HL-60 (cell line): ENCODE data around the gene CNDP2.

Source experiments
- DNase-seq, 2 experiments: peaks; one replicate each; pipeline ENCODE4 v3.0.0-alpha.2; 2010 to 2020; ENCODE audit warnings: low read depth in 1 of 2, low spot score in 1 of 2
- H3K27ac ChIP-seq: fragments of 250-450 bp; sonication (Bioruptor Pico); replicated peaks from 2 replicates; pipeline ENCODE4 v1.5.1; 2020; ENCODE audit warnings: mild to moderate bottlenecking, moderate library complexity
- H3K27me3 ChIP-seq: fragments of 250-450 bp; sonication (Bioruptor Pico); 2 replicates; pipeline ENCODE4 v1.5.1; 2021; ENCODE audit warnings: mild to moderate bottlenecking, moderate library complexity; ENCODE audit not compliant: insufficient read depth, poor library complexity, severe bottlenecking
- H3K4me3 ChIP-seq: replicated peaks from 2 replicates; pipeline ENCODE4 v1.5.1; 2011; ENCODE audit warnings: mild to moderate bottlenecking, control low read depth, low read length; ENCODE audit not compliant: insufficient read depth
- CTCF ChIP-seq: IDR thresholded peaks from one replicate; pipeline ENCODE4 v1.5.1; 2011; ENCODE audit warnings: low read length, control low read depth, inconsistent platforms; ENCODE audit not compliant: insufficient read depth
- GABPA ChIP-seq: IDR thresholded peaks from 2 replicates; pipeline ENCODE4 v1.6.1; 2012; ENCODE audit warnings: low read depth
- POLR2AphosphoS5 ChIP-seq: IDR thresholded peaks from 2 replicates; pipeline ENCODE4 v1.6.1; 2012; ENCODE audit warnings: low read depth
- REST ChIP-seq: IDR thresholded peaks from 2 replicates; pipeline ENCODE4 v1.6.1; 2012; ENCODE audit warnings: low read depth; ENCODE audit not compliant: insufficient replicate concordance
- SPI1 ChIP-seq: IDR thresholded peaks from 2 replicates; pipeline ENCODE4 v1.6.1; 2012; ENCODE audit warnings: low read depth, mild to moderate bottlenecking, borderline replicate concordance

Gene CNDP2

GRCh38 chr18:74497778-74498177 is 1.6 kb downstream of the CNDP2 start:
- TF ChIP-seq GABPA = no peak
- TF ChIP-seq SPI1 = 0 out of 2 replicates have a peak, but pooled peaks have one; percentile 7
- H3K27ac ChIP-seq = no peak overlapping the region
- DNase-seq = no peak
- no peak overlapping the region for H3K4me3 ChIP-seq
- no peaks in the 10 kb centered on the region for H3K27me3 ChIP-seq

GRCh38 chr18:74498712-74499627 is 2.8 kb downstream of the CNDP2 start:
- peak; percentile 86 to 92 for DNase-seq
- peak overlapping the region; percentile 56 for H3K4me3 ChIP-seq
- H3K27ac ChIP-seq = peak overlapping the region; percentile 80
- no peak for TF ChIP-seq REST
- TF ChIP-seq SPI1 = peak; percentile 65; the same call in 1 of the 2 replicates
- peak; percentile 65 for TF ChIP-seq POLR2AphosphoS5
- no peak for TF ChIP-seq CTCF
- peak; percentile 48 for TF ChIP-seq GABPA
- H3K27me3 ChIP-seq = no peaks in the 10 kb centered on the region

- no peaks in the 10 kb centered on the region for H3K27me3 ChIP-seq
- TF ChIP-seq REST = no peak
- TF ChIP-seq SPI1 = peak; percentile 38; the same call in 1 of the 2 replicates
- H3K4me3 ChIP-seq = peak overlapping the region; percentile 56
- H3K27ac ChIP-seq = peak overlapping the region; percentile 80
- DNase-seq = peak; percentile 79 to 88
Observed at GRCh38 chr18:74499633-74500032, 3.5 kb downstream of the CNDP2 start.

GRCh38 chr18:74500372-74500771 is 4.2 kb downstream of the CNDP2 start:
- no peaks in the 10 kb centered on the region for H3K27me3 ChIP-seq
- DNase-seq = no peak
- no peak for TF ChIP-seq GABPA
- TF ChIP-seq POLR2AphosphoS5 = no peak
- TF ChIP-seq SPI1 = no peak
- no peak for TF ChIP-seq CTCF
- TF ChIP-seq REST = no peak
- peak overlapping the region; percentile 56 for H3K4me3 ChIP-seq
- H3K27ac ChIP-seq = peak overlapping the region; percentile 80
